ENCODE data around the gene DNM3.
"Not testable (repeated sequence)": the region's sequence is repeated elsewhere in the genome, so short reads cannot be mapped to it uniquely, and the experiment has no call there.

Gene DNM3

GRCh38 chr1:172344444-172344843 lies 503.1 kb downstream of the DNM3 start:
- in situ Hi-C loops (cut with MboI; ENCODE audit: low sequenced_read_pairs), result no loop called here

- in situ Hi-C loops (cut with MboI; ENCODE audit: low sequenced_read_pairs), result no loop called here
Observed at GRCh38 chr1:172345077-172345476, 503.8 kb downstream of the DNM3 start.

- in situ Hi-C loops (cut with MboI; ENCODE audit: low sequenced_read_pairs), result no loop called here
Observed at GRCh38 chr1:172347416-172347815, 506.1 kb downstream of the DNM3 start.

- in situ Hi-C loops (cut with MboI; ENCODE audit: low sequenced_read_pairs), result no loop called here
Observed at GRCh38 chr1:172350856-172351255, 509.6 kb downstream of the DNM3 start.

- in situ Hi-C loops (cut with MboI; ENCODE audit: low sequenced_read_pairs), result no loop called here
Observed at GRCh38 chr1:172351346-172351745, 510.0 kb downstream of the DNM3 start.

- in situ Hi-C loops (cut with MboI; ENCODE audit: low sequenced_read_pairs), result no loop called here
Observed at GRCh38 chr1:172351754-172352161, 510.5 kb downstream of the DNM3 start.

GRCh38 chr1:172352435-172352834 lies 511.1 kb downstream of the DNM3 start:
- in situ Hi-C loops (cut with MboI; ENCODE audit: low sequenced_read_pairs), result no loop called here

GRCh38 chr1:172354291-172355274 lies 513.3 kb downstream of the DNM3 start:
- in situ Hi-C loops (cut with MboI; ENCODE audit: low sequenced_read_pairs), result no loop called here

GRCh38 chr1:172356620-172357019 lies 515.3 kb downstream of the DNM3 start:
- in situ Hi-C loops (cut with MboI; ENCODE audit: low sequenced_read_pairs), result no loop called here

- in situ Hi-C loops (cut with MboI; ENCODE audit: low sequenced_read_pairs), result no loop called here
Observed at GRCh38 chr1:172357753-172358385, 516.6 kb downstream of the DNM3 start.

- in situ Hi-C loops (cut with MboI; ENCODE audit: low sequenced_read_pairs), result no loop called here
Observed at GRCh38 chr1:172359491-172359999, 518.2 kb downstream of the DNM3 start.

- in situ Hi-C loops (cut with MboI; ENCODE audit: low sequenced_read_pairs), result no loop called here
Observed at GRCh38 chr1:172360511-172360910, 519.2 kb downstream of the DNM3 start.

- in situ Hi-C loops (cut with MboI; ENCODE audit: low sequenced_read_pairs), result no loop called here
Observed at GRCh38 chr1:172360985-172361384, 519.7 kb downstream of the DNM3 start.

- in situ Hi-C loops (cut with MboI; ENCODE audit: low sequenced_read_pairs), result no loop called here
Observed at GRCh38 chr1:172363852-172364251, 522.6 kb downstream of the DNM3 start.

- in situ Hi-C loops (cut with MboI; ENCODE audit: low sequenced_read_pairs), result not testable (repeated sequence)
Observed at GRCh38 chr1:172371646-172372045, 530.3 kb downstream of the DNM3 start.

- in situ Hi-C loops (cut with MboI; ENCODE audit: low sequenced_read_pairs), result no loop called here
Observed at GRCh38 chr1:172373864-172374263, 532.6 kb downstream of the DNM3 start.

- in situ Hi-C loops (cut with MboI; ENCODE audit: low sequenced_read_pairs), result no loop called here
Observed at GRCh38 chr1:172375211-172375631, 533.9 kb downstream of the DNM3 start.

GRCh38 chr1:172376431-172376830 lies 535.1 kb downstream of the DNM3 start:
- in situ Hi-C loops (cut with MboI; ENCODE audit: low sequenced_read_pairs), result no loop called here

- in situ Hi-C loops (cut with MboI; ENCODE audit: low sequenced_read_pairs), result no loop called here
Observed at GRCh38 chr1:172377565-172377964, 536.3 kb downstream of the DNM3 start.

- in situ Hi-C loops (cut with MboI; ENCODE audit: low sequenced_read_pairs), result no loop called here
Observed at GRCh38 chr1:172378109-172378760, 536.9 kb downstream of the DNM3 start.
